Aorta (tissue), 5 donors: ENCODE data around the gene PURB. TPM values are rescaled to one million over a fixed set of nuclear protein-coding genes. Genes with fewer than 3 reads are reported as not detected.

ENCODE experiments used
- ATAC-seq: fragments of 200-7000 bp; cut with Tn5 transposase; one replicate; pipeline ENCODE4 v1.9.1; 2022; ENCODE audit warnings: moderate library complexity; ENCODE audit not compliant: low FRiP score
- DNase-seq, 2 donors: peaks; one replicate each; pipeline ENCODE4 v3.0.0-alpha.2; 2020
- H3K27ac ChIP-seq, 2 donors: one replicate each; pipeline ENCODE4 v1.5.1; 2013; ENCODE audit warnings: low read length in 2 of 2, mild to moderate bottlenecking in 2 of 2, moderate library complexity in 2 of 2, control low read depth in 1 of 2, inconsistent platforms in 1 of 2, low read depth in 1 of 2
- H3K27me3 ChIP-seq, 2 donors: one replicate each; pipeline ENCODE4 v1.6.1; 2013; ENCODE audit warnings: control low read depth in 1 of 2, low read length in 1 of 2, mild to moderate bottlenecking in 1 of 2, moderate library complexity in 1 of 2; ENCODE audit not compliant: insufficient read depth in 2 of 2, control insufficient read depth in 1 of 2
- H3K36me3 ChIP-seq, 2 donors: one replicate each; pipeline ENCODE4 v1.6.1; 2013; ENCODE audit warnings: control low read depth in 1 of 2, low read length in 1 of 2, mild to moderate bottlenecking in 1 of 2; ENCODE audit not compliant: insufficient read depth in 2 of 2, control insufficient read depth in 1 of 2
- H3K4me1 ChIP-seq, 2 donors: one replicate each; pipeline ENCODE4 v1.6.1; 2013; ENCODE audit warnings: low read length in 2 of 2, control low read depth in 1 of 2, mild to moderate bottlenecking in 1 of 2, moderate library complexity in 1 of 2; ENCODE audit not compliant: insufficient read depth in 2 of 2, control insufficient read depth in 1 of 2
- H3K4me3 ChIP-seq, 2 donors: one replicate each; pipeline ENCODE4 v1.5.1; 2013; ENCODE audit warnings: low read length in 2 of 2, control low read depth in 1 of 2, mild to moderate bottlenecking in 1 of 2
- H3K9me3 ChIP-seq: one replicate; pipeline ENCODE4 v1.6.1; 2013; ENCODE audit warnings: mild to moderate bottlenecking, low read length; ENCODE audit not compliant: control insufficient read depth
- WGBS, 2 donors: extraction: QIAGEN DNeasy Blood & Tissue Kit; methylation state at CpG; one replicate each; pipeline ENCODE4 v1.1.7; 2013; 5-methylcytosine and 5-hydroxymethylcytosine counted together
- intact Hi-C, 2 donors: fragments of 100-400 bp; cut with DNase I; formaldehyde crosslinking; loops; one replicate each; pipeline versions ENCODE4 v1.14.2 to v1.15.0; 2022
- polyA plus RNA-seq, 2 donors: library from polyadenylated mRNA; stranded (reverse); fragments of 200-250 nt; gene quantifications; one replicate each; pipeline ENCODE4 v1.2.3, GENCODE V29; 2013
- total RNA-seq, 2 donors: library from RNA; stranded (reverse); fragmentation: NEBNext Ultra II Directional; extraction: Animal tissue kit (Norgen Biotek cat#: 25700); gene quantifications; one replicate each; pipeline ENCODE4 v1.2.1, GENCODE V29; 2021
- donor health status: healthy with polysubstance abuse.
- donor health status: Bipolar disorder and iron deficiency.
- donor health status: DM: no; HTN: no; CAD: no.
- donor health status: DM: no; HTN: no; CAD: no.
- donor health status: DM: yes; HTN: yes; CAD: no.

The PURB gene
- total and polyA plus RNA-seq, 4 donors: 7.9 to 33.9 (median 17.6) TPM

DNA sequence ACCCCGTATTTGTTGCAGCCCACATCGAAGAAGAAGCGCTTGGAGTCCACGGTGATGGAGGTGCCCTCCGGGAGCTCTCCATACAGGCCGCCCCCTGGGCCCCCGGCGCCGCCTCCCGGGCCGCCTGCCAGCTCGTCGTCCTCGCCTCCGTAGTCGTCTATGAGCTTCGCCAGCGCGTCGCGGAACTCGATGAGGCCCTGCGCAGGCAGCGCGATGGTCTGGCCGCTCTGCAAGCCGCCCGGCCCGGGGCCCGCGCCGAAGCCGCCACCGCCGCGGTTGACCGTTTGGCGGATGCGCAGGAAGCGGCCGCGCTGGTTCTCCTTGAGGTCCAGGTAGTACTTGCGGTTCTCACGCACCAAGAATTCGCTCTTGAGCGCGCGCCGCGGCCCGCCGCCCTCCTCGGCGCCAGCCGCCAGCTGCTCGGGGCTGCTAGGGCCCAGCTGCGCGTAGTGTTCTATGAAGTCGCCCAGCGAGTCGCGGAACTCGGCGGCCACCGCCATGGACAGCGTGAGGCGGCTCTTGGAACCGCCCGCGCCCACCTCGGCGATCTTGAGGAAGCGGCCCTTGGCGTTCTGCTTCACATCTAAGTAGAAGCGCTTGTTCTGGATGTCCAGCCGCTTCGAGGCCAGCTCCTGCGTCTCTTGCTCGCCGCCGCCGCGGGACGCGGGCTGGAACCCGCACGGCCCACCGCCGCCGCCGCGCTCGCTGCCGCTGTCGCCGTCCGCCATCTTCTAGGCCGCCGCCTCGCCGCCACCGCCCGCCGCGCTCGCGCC is 523 bp downstream of the PURB start:
- H3K4me1 ChIP-seq: peaks cover 2 to 15% of the 10 kb centered on the region in 2 donors
- intact Hi-C loops: loop anchor here (2.0 to 10.0 kb wide), 2 partner anchors 36 to 100 kb away; partner anchors contain the start of gene H2AZ2 (in 1 of the 2)
- H3K4me3 ChIP-seq: peak overlapping the region; percentile 80 to 89
- WGBS, 2 donors: 0 to 1% methylated on average over 86 to 107 of the region's 107 CpGs
- no peaks in the 10 kb centered on the region for H3K27me3 ChIP-seq
- ATAC-seq (peak; percentile 30), DNase-seq (peak; percentile 72 to 91)
- no peaks in the 10 kb centered on the region for H3K36me3 ChIP-seq
- H3K9me3 ChIP-seq: no peaks in the 10 kb centered on the region
- H3K27ac ChIP-seq: peak overlapping the region; percentile 85 to 91

DNA sequence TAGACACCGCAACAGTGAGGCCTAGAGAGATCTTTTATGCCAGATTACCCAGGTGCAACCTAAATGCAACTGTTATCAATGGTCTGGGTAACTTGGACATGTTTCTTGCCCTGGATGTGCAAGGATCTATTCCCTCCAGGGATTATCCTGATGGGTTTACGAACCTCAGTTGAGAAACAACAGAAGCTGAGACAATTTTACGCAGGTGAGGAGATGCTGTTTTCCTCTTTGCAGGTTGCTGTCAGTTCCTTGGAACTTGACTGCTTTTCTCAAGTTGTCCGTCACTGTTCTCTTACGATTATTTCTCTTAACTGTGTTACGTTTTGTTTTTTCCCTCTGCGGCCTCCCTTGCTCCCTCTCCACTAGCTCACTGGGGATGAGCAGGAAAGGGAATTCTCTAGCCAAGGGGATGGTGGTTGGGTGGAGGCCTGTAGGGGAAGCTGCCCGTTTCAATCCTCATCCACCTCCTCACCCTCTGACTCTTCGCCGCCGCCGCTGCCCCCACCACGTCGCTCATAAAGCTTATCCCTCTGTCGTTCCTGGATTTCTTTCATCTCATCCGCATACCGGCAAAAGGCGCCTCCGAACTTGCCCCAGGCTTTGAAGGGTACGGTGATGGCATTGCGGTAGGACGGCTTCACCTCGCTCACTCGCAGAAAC is 1.2 kb downstream of the PURB start:
- Histone ChIP-seq H3K4me3 (peak overlapping the region; percentile 80 to 89), H3K9me3 (no peaks in the 10 kb centered on the region), H3K27ac (peak overlapping the region in 1 of 2 donors; percentile 9), H3K27me3 (no peaks in the 10 kb centered on the region), H3K36me3 (no peaks in the 10 kb centered on the region), H3K4me1 (peaks cover 2 to 15% of the 10 kb centered on the region in 2 donors)
- intact Hi-C loops: loop anchor here (2.0 to 10.0 kb wide), 2 partner anchors 35 to 101 kb away; partner anchors contain the start of gene H2AZ2 (in 1 of the 2)
- ATAC-seq: no peak
- no peak for DNase-seq
- WGBS, 2 donors: 12 to 13% methylated on average over 24 of the region's 24 CpGs

DNA sequence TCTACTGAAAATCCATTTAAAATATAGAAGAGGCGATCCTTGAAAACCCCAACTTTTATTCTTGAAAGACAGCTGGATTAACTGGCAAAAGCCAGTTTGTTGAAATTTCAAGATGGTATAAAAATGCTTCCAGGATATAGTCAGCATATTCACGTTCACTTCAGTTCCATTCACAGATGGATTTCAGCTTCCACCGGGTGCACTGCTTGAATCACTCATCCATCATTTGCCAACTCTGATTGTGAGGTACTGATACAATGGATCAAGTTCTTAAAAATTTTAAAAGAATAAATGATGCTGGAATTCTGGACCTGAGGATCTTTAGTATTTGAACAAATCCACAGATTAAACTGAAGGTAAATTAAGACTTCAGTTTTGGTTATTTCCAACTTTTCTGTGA is 2.4 kb downstream of the PURB start:
- H3K27ac ChIP-seq: no peak overlapping the region
- no peak for DNase-seq
- H3K9me3 ChIP-seq: no peaks in the 10 kb centered on the region
- 28 to 35% methylated on average over 3 of the region's 3 CpGs for WGBS, 2 donors
- intact Hi-C loops: loop anchor here (10.0 kb wide), 1 partner anchor 102 kb away; no protein-coding TSS in a partner anchor
- H3K4me1 ChIP-seq: peaks cover 2 to 17% of the 10 kb centered on the region in 2 donors
- ATAC-seq: no peak
- H3K4me3 ChIP-seq: peak overlapping the region in 1 of 2 donors; percentile 80
- no peaks in the 10 kb centered on the region for H3K27me3 ChIP-seq
- no peaks in the 10 kb centered on the region for H3K36me3 ChIP-seq

- Histone ChIP-seq H3K36me3 (no peaks in the 10 kb centered on the region), H3K4me1 (peaks cover 2 to 18% of the 10 kb centered on the region in 2 donors), H3K27ac (no peak overlapping the region), H3K9me3 (no peaks in the 10 kb centered on the region), H3K4me3 (peak overlapping the region in 1 of 2 donors; percentile 52), H3K27me3 (no peaks in the 10 kb centered on the region)
- no peak for DNase-seq
- no peak for ATAC-seq
- intact Hi-C loops: loop anchor here (10.0 kb wide), 1 partner anchor 103 kb away; no protein-coding TSS in a partner anchor
Observed at GRCh38 chr7:44881610-44882009, 3.7 kb downstream of the PURB start.

- DNase-seq (no peak), ATAC-seq (no peak)
- H3K27me3 ChIP-seq: no peaks in the 10 kb centered on the region
- intact Hi-C loops: loop anchor here (10.0 kb wide), 1 partner anchor 104 kb away; no protein-coding TSS in a partner anchor
- no peaks in the 10 kb centered on the region for H3K36me3 ChIP-seq
- H3K9me3 ChIP-seq: no peaks in the 10 kb centered on the region
- peaks cover 2 to 18% of the 10 kb centered on the region in 2 donors for H3K4me1 ChIP-seq
- no peak overlapping the region for H3K27ac ChIP-seq
- peak overlapping the region in 1 of 2 donors; percentile 11 for H3K4me3 ChIP-seq
- WGBS, 2 donors: 14 to 21% methylated on average over 1 of the region's 1 CpG
Observed at GRCh38 chr7:44881066-44881600, 4.2 kb downstream of the PURB start.

DNA sequence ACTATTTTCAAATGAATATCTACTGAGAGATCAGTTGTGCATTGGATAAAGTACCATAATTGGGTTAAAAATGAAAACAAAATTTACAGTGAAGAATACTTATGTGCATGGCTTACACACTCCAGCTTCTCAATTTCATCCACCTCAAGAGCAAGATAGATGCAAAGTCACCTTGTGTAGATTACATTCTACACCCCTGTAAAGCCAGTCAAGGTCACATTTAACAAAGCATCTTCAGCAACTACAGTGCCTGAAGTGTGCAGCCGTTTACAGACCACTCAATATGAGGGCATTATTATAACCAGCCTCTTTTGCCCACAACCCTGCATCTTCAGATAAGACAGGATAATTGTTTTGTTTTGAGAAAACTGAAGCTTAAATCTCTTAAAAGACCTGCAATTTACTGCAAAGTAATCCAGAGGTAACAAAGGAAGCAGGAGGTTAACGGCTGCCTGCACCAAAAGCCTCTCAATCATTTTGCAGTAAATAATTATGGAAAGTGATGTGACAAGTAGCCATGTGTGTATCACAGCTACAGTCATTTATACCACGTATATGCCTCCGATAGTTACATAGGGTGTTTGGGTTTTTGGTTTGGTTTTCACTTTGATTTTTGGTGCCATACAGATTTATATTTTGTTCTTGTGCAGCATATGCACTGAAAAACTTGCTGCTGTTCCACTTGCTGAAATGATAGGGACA is 4.9 kb downstream of the PURB start:
- intact Hi-C loops: loop anchor here (10.0 kb wide), 1 partner anchor 104 kb away; no protein-coding TSS in a partner anchor
- H3K36me3 ChIP-seq: no peaks in the 10 kb centered on the region
- 20 to 21% methylated on average over 4 of the region's 4 CpGs for WGBS, 2 donors
- peaks cover 2 to 18% of the 10 kb centered on the region in 2 donors for H3K4me1 ChIP-seq
- H3K9me3 ChIP-seq: no peaks in the 10 kb centered on the region
- peak overlapping the region; percentile 34 to 42 for H3K4me3 ChIP-seq
- no peak overlapping the region for H3K27ac ChIP-seq
- DNase-seq (no peak), ATAC-seq (no peak)
- H3K27me3 ChIP-seq: no peaks in the 10 kb centered on the region

DNA sequence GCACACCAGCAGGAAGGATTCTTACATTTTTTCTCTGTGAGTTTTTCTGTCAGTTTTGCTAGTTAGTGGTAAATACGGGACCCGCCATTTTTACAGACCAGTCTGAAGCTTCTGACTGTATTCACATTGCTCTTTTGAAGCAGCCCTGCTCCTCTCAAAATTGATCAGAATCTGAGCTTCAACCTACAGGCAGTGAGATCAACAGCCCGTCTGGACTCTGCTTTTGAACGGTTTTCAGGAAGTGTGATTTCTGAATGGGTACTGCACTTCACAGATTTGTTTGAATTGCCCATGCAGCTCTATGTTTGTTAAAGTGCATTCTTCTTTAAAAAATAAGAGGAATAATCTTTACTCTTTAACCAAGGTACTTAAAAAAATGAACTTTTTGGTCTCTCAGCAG is 8.9 kb downstream of the PURB start:
- Histone ChIP-seq H3K27ac (no peak overlapping the region), H3K4me1 (peaks cover 0 to 8% of the 10 kb centered on the region in 2 donors), H3K36me3 (no peaks in the 10 kb centered on the region), H3K4me3 (no peak overlapping the region), H3K27me3 (no peaks in the 10 kb centered on the region), H3K9me3 (no peaks in the 10 kb centered on the region)
- DNase-seq (no peak), ATAC-seq (no peak)
- intact Hi-C loops: no loop called here
- 81 to 85% methylated on average over 4 of the region's 4 CpGs for WGBS, 2 donors

DNA sequence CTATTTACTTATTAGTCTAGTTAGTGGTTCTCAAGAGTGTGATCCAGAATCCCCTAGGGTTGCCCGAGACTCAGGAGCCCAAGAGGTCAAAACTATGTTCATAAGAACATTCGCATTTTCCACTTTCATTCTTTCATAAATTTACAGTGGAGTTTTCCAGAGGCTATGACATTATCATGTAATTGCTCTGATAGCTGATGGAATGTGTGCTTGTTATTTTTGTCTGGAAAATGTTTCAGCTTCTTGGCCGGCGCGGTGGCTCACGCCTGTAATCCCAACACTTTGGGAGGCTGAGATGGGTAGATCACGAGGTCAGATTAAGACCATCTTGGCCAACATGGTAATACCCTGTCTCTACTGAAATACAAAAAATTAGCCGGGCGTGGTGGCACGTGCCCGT is 10.1 kb downstream of the PURB start:
- H3K27ac ChIP-seq: no peak overlapping the region
- peaks cover 0 to 3% of the 10 kb centered on the region in 2 donors for H3K4me1 ChIP-seq
- no peaks in the 10 kb centered on the region for H3K9me3 ChIP-seq
- H3K4me3 ChIP-seq: no peak overlapping the region
- intact Hi-C loops: no loop called here
- no peaks in the 10 kb centered on the region for H3K27me3 ChIP-seq
- H3K36me3 ChIP-seq: no peaks in the 10 kb centered on the region
- no peak for ATAC-seq
- WGBS, 2 donors: 54 to 57% methylated on average over 11 of the region's 11 CpGs
- DNase-seq: no peak
